ENCODE data around the gene ITGA2B. TPM values are rescaled to one million over a fixed set of nuclear protein-coding genes. Genes with fewer than 3 reads are reported as not detected.
"Not testable (repeated sequence)": the region's sequence is repeated elsewhere in the genome, so short reads cannot be mapped to it uniquely, and the experiment has no call there.

ITGA2B gene
- total and polyA plus RNA-seq, 10 of the 15 experiments (the other 5 are each of a cell fraction or from before 2014, with no cell fraction given), result 0.04 to 0.51 (median 0.21) TPM; not detected in 1

- Histone ChIP-seq H3K4me1 (ENCODE audit: control insufficient read depth, insufficient read depth, low read length) (peaks cover 24% of the 10 kb centered on the region), H3K4me3 (no peak overlapping the region), H3K27ac (ENCODE audit: control insufficient read depth, insufficient read depth) (no peak overlapping the region), H3K4me2 (ENCODE audit: control insufficient read depth, insufficient read depth) (no peak overlapping the region; the same call in 1 of the 2 replicates), H2AFZ (ENCODE audit: control insufficient read depth, low read depth, low read length) (no peak overlapping the region), H3K9me3 (replicated peaks; ENCODE audit: control insufficient read depth, insufficient read depth, low read length) (no peaks in the 10 kb centered on the region), H3K79me2 (ENCODE audit: control insufficient read depth, insufficient read depth, low read length) (peaks cover 19% of the 10 kb centered on the region), H3K27me3 (replicated peaks in 1 of 2; ENCODE audit: control insufficient read depth in 2 of 2, insufficient read depth in 2 of 2, low read length in 1 of 2) (no peaks in the 10 kb centered on the region), H3K36me3 (ENCODE audit: control insufficient read depth in 2 of 2, insufficient read depth in 2 of 2, low read length in 1 of 2) (no peaks in the 10 kb centered on the region), H4K20me1 (ENCODE audit: control insufficient read depth, insufficient read depth) (no peaks in the 10 kb centered on the region), H3K9ac (ENCODE audit: control insufficient read depth, insufficient read depth, low read length) (no peak overlapping the region)
- TF ChIP-seq ZNF384 (IDR thresholded peaks at IDR 0.05; ENCODE audit: borderline replicate concordance, low read depth, low read length) (no peak), FOXM1 (IDR thresholded peaks at IDR 0.05; ENCODE audit: low read depth, low read length) (no peak), MEF2B (IDR thresholded peaks at IDR 0.05; ENCODE audit: partially characterized antibody, poor library complexity, severe bottlenecking) (no peak), POLR2AphosphoS5 (IDR thresholded peaks at IDR 0.05; ENCODE audit: low read length) (no peak)
- ChIA-PET POLR2A (interaction anchor here (0.9 to 2.5 kb wide), 2 partner anchors 9 to 134 kb away, joined by 3 to 16 read pairs; no protein-coding TSS in a partner anchor), CTCF (interaction anchor here (9.1 to 12.5 kb wide), 2 partner anchors 11 to 135 kb away, joined by 135 to 154 read pairs; no protein-coding TSS in a partner anchor), RAD21 (ENCODE audit: unreplicated experiment) (interaction anchor here (2.3 to 2.7 kb wide), 2 partner anchors 13 to 134 kb away, joined by 18 to 31 read pairs; no protein-coding TSS in a partner anchor), SMC1A (ENCODE audit: uncharacterized antibody, unreplicated experiment) (interaction anchor here (1.5 to 3.5 kb wide), 3 partner anchors 12 to 134 kb away, joined by 4 to 29 read pairs (median 9); no protein-coding TSS in a partner anchor)
- no TSS peak for BruUV-seq (replicated peaks)
- FAIRE-seq, result no peak
- no peak for ATAC-seq
- WGBS (ENCODE audit: insufficient coverage, insufficient replicate concordance, low lambda C conversion rate, missing lambda C conversion rate), result 66% methylated on average over 11 of the region's 11 CpGs
- in situ Hi-C loops (cut with MboI), result no loop called here
- DNase-seq (ENCODE audit: low read depth, low spot score), result no peak
- intact Hi-C loops (cut with micrococcal nuclease; ENCODE audit: unreplicated experiment), result no loop called here
These were observed 45.8 kb downstream of the ITGA2B start for GRCh38 chr17:44343510-44344209.

- H3K4me1 ChIP-seq (ENCODE audit: control insufficient read depth, insufficient read depth, low read length); H3K4me2 ChIP-seq (ENCODE audit: control insufficient read depth, insufficient read depth); in situ Hi-C loops (cut with MboI); intact Hi-C loops (cut with micrococcal nuclease; ENCODE audit: unreplicated experiment); BruUV-seq (replicated peaks); H3K27me3 ChIP-seq (replicated peaks in 1 of 2; ENCODE audit: control insufficient read depth in 2 of 2, insufficient read depth in 2 of 2, low read length in 1 of 2); H3K9me3 ChIP-seq (replicated peaks; ENCODE audit: control insufficient read depth, insufficient read depth, low read length); H2AFZ ChIP-seq (ENCODE audit: control insufficient read depth, low read depth, low read length); FAIRE-seq; H3K36me3 ChIP-seq (ENCODE audit: control insufficient read depth in 2 of 2, insufficient read depth in 2 of 2, low read length in 1 of 2); POLR2A ChIA-PET; H3K79me2 ChIP-seq (ENCODE audit: control insufficient read depth, insufficient read depth, low read length); ATAC-seq; H3K9ac ChIP-seq (ENCODE audit: control insufficient read depth, insufficient read depth, low read length); H4K20me1 ChIP-seq (ENCODE audit: control insufficient read depth, insufficient read depth); H3K4me3 ChIP-seq; DNase-seq (ENCODE audit: low read depth, low spot score); H3K27ac ChIP-seq (ENCODE audit: control insufficient read depth, insufficient read depth): not testable (repeated sequence)
- CTCF ChIA-PET, result interaction anchor here (1.5 to 12.5 kb wide), 2 partner anchors 8 to 131 kb away, joined by 3 to 154 read pairs; no protein-coding TSS in a partner anchor
- RAD21 ChIA-PET (ENCODE audit: unreplicated experiment), result interaction anchor here (0.7 kb wide), 1 partner anchor 20 kb away, joined by 3 read pairs; no protein-coding TSS in a partner anchor
- WGBS (ENCODE audit: insufficient coverage, insufficient replicate concordance, low lambda C conversion rate, missing lambda C conversion rate), result 45% methylated on average over 5 of the region's 5 CpGs
- SMC1A ChIA-PET (ENCODE audit: uncharacterized antibody, unreplicated experiment), result interaction anchor here (0.9 to 1.6 kb wide), 2 partner anchors 30 to 131 kb away, joined by 3 to 4 read pairs; no protein-coding TSS in a partner anchor
These were observed 48.9 kb downstream of the ITGA2B start for GRCh38 chr17:44340553-44340952.

Measured in GM12878 (cell line).